ENCODE measurements around the gene CRB1.

GRCh38 chr1:197397895-197398294, 129.8 kb downstream of the CRB1 start:
- no peak for TF ChIP-seq CTCF (IDR thresholded peaks at IDR 0.05)
- TF ChIP-seq EZH2 (IDR thresholded peaks at IDR 0.05) = no peak

Data from neural progenitor cell (in vitro differentiated cells).